ENCODE measurements around the gene MYH11.

DNA sequence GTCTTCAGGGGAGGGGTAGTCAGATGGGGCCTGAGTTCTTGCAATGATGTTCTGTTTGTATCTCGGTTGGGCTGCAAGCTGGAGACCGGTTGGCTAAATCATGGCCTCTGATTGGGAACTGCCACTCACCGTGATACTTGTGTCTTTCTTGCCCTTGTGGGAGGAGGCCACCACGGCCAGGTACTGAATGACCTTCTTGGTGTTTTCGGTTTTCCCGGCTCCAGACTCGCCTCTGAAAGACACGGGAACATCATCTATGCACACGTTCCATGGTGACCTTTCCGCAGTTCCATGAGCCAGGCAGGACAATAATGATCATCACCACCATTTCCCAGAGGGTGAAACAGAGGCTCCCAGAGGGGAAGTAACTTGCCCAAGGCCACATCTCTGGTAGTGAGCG is 70.3 kb downstream of the MYH11 start:
- TF ChIP-seq EZH2 (IDR thresholded peaks at IDR 0.05; ENCODE audit: borderline replicate concordance, low read length) = no peak
- TF ChIP-seq, protein P1, sequence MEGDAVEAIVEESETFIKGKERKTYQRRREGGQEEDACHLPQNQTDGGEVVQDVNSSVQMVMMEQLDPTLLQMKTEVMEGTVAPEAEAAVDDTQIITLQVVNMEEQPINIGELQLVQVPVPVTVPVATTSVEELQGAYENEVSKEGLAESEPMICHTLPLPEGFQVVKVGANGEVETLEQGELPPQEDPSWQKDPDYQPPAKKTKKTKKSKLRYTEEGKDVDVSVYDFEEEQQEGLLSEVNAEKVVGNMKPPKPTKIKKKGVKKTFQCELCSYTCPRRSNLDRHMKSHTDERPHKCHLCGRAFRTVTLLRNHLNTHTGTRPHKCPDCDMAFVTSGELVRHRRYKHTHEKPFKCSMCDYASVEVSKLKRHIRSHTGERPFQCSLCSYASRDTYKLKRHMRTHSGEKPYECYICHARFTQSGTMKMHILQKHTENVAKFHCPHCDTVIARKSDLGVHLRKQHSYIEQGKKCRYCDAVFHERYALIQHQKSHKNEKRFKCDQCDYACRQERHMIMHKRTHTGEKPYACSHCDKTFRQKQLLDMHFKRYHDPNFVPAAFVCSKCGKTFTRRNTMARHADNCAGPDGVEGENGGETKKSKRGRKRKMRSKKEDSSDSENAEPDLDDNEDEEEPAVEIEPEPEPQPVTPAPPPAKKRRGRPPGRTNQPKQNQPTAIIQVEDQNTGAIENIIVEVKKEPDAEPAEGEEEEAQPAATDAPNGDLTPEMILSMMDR (conservative IDR thresholded peaks at IDR 0.05 in 1 of 2, IDR thresholded peaks at IDR 0.05 in 1 of 2; ENCODE audit: extremely low read depth in 1 of 2, insufficient read depth in 1 of 2, low read depth in 1 of 2, low read length in 2 of 2) = no peak

Data from mammary epithelial cell (primary cell).